Measurements from ENCODE around the gene PSMG3. TPM values are rescaled to one million over a fixed set of nuclear protein-coding genes. Genes with fewer than 3 reads are reported as not detected.

PSMG3 gene
- polyA plus RNA-seq (2011; rRNA removed), result 83.9 and 89.3 TPM in 2 replicates
- polyA plus RNA-seq (2012; cell fraction: cytosol; rRNA removed), result 158 and 161 TPM in 2 replicates
- polyA plus RNA-seq (2012; cell fraction: nucleus; rRNA removed), result 102 and 111 TPM in 2 replicates
- polyA plus RNA-seq (2017; fragmentation: RNase III; extraction: RNeasy Plus Mini Kit Qiagen cat#74134 plus additional on column Dnase treatment), result 75.9 to 81.0 TPM (median 78.3 TPM) in 3 replicates
- polyA minus RNA-seq (2011; rRNA and poly(A)+ RNA removed), result 22.6 and 32.9 TPM in 2 replicates

DNA sequence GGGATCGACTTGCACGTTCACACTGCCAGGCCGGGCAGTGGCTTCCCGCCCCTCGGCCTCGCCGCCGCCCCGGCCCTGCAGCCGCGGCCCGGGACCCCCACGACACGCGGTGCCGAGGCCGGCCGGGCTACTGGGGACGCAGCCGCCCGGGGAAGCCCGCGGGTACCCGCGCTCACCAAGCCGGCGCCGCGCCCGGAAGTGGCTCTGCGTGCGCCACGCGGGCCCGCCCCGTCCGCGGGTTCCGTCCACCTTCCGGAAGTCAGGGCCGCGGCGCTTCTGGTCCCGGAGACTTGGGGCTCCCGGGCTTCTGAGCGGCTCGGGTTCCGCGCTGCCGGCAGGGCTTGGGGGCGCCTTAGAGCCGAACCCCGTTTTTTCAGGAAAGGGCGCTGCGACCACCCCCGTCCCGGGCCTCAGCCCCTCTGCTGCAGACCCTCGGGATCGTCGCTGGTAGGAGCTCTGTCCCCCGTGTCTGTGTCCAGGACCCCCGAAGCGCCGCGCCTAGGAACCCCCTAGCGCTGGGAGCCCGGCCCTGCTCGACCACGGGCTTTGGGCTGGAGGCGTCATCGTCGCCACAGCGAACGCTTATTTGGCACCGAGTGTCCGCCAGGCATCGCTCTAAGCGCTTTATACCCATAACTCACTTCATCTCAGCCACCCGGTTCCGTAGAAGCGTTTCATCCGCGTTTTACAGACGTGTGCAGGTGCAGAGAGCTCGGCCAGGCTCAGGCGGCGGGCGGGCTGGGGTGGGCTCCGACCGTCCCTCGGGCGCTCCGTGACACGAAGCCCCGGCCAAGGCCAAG lies at the start of gene PSMG3:
Gene PSMG3, minus strand, starts transcription at position 200 of the 800 bp plus-strand sequence. CDS start 693 bp downstream, outside the sequence.
- 2% methylated on average over 53 of the region's 95 CpGs for WGBS (ENCODE audit: missing lambda C conversion rate)
- peak; percentile 92 to 93 for DNase-seq (ENCODE audit: low read depth in 1 of 2, low spot score in 1 of 2)
- Histone ChIP-seq H3K4me3 (peak within 1 kb of the TSS; percentile 83), H3K4me1 (peaks cover 44% of the 10 kb centered on the region), H3K4me2 (peak within 1 kb of the TSS; percentile 100), H3K9me3 (no peaks in the 10 kb centered on the region), H3K27ac (peak within 1 kb of the TSS; percentile 96 to 99)
- ATAC-seq, result peak; percentile 89 to 92
- FAIRE-seq, result no peak
- peak; percentile 86 to 96; a peak in 4 of 5 replicates for TF ChIP-seq JUN (IDR thresholded peaks at IDR 0.05)
- TF ChIP-seq, protein P1, sequence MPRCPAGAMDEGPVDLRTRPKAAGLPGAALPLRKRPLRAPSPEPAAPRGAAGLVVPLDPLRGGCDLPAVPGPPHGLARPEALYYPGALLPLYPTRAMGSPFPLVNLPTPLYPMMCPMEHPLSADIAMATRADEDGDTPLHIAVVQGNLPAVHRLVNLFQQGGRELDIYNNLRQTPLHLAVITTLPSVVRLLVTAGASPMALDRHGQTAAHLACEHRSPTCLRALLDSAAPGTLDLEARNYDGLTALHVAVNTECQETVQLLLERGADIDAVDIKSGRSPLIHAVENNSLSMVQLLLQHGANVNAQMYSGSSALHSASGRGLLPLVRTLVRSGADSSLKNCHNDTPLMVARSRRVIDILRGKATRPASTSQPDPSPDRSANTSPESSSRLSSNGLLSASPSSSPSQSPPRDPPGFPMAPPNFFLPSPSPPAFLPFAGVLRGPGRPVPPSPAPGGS (IDR thresholded peaks at IDR 0.05), result peak; percentile 82
- TF ChIP-seq SMC3 (IDR thresholded peaks at IDR 0.05), result 0 out of 3 replicates have a peak, but pooled peaks have one; percentile 16
- peak; percentile 80; the same call in 1 of the 2 replicates for TF ChIP-seq HMGXB4 (CRISPR knock-in tag; IDR thresholded peaks at IDR 0.05; ENCODE audit: borderline replicate concordance)
- TF ChIP-seq TFCP2L1 (CRISPR knock-in tag; IDR thresholded peaks at IDR 0.05), result peak; percentile 88; the same call in 1 of the 2 replicates
- peak; percentile 49; the same call in 1 of the 2 replicates for TF ChIP-seq PHF8 (IDR thresholded peaks at IDR 0.05; ENCODE audit: borderline replicate concordance, low read depth)
- TF ChIP-seq ZC3H11A (IDR thresholded peaks at IDR 0.05), result peak; percentile 4; the same call in 1 of the 2 replicates
- TF ChIP-seq HOXA7 (CRISPR knock-in tag; IDR thresholded peaks at IDR 0.05), result no peak
- TF ChIP-seq, protein P2, sequence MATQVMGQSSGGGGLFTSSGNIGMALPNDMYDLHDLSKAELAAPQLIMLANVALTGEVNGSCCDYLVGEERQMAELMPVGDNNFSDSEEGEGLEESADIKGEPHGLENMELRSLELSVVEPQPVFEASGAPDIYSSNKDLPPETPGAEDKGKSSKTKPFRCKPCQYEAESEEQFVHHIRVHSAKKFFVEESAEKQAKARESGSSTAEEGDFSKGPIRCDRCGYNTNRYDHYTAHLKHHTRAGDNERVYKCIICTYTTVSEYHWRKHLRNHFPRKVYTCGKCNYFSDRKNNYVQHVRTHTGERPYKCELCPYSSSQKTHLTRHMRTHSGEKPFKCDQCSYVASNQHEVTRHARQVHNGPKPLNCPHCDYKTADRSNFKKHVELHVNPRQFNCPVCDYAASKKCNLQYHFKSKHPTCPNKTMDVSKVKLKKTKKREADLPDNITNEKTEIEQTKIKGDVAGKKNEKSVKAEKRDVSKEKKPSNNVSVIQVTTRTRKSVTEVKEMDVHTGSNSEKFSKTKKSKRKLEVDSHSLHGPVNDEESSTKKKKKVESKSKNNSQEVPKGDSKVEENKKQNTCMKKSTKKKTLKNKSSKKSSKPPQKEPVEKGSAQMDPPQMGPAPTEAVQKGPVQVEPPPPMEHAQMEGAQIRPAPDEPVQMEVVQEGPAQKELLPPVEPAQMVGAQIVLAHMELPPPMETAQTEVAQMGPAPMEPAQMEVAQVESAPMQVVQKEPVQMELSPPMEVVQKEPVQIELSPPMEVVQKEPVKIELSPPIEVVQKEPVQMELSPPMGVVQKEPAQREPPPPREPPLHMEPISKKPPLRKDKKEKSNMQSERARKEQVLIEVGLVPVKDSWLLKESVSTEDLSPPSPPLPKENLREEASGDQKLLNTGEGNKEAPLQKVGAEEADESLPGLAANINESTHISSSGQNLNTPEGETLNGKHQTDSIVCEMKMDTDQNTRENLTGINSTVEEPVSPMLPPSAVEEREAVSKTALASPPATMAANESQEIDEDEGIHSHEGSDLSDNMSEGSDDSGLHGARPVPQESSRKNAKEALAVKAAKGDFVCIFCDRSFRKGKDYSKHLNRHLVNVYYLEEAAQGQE (IDR thresholded peaks at IDR 0.05), result no peak
- TF ChIP-seq, protein P3, sequence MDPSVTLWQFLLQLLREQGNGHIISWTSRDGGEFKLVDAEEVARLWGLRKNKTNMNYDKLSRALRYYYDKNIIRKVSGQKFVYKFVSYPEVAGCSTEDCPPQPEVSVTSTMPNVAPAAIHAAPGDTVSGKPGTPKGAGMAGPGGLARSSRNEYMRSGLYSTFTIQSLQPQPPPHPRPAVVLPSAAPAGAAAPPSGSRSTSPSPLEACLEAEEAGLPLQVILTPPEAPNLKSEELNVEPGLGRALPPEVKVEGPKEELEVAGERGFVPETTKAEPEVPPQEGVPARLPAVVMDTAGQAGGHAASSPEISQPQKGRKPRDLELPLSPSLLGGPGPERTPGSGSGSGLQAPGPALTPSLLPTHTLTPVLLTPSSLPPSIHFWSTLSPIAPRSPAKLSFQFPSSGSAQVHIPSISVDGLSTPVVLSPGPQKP (IDR thresholded peaks at IDR 0.05; ENCODE audit: low read depth, low read length), result 0 out of 2 replicates have a peak, but pooled peaks have one; percentile 45
- peak; percentile 9; the same call in 1 of the 2 replicates for TF ChIP-seq ATOH8 (CRISPR knock-in tag; IDR thresholded peaks at IDR 0.05; ENCODE audit: low read depth)
- no peak for TF ChIP-seq RFX5 (IDR thresholded peaks at IDR 0.05)
- no peak for TF ChIP-seq HEYL (CRISPR knock-in tag; IDR thresholded peaks at IDR 0.05)
- peak; percentile 86 for TF ChIP-seq MYC (IDR thresholded peaks at IDR 0.05; ENCODE audit: borderline replicate concordance, low read length)
- TF ChIP-seq POLR2A (IDR thresholded peaks at IDR 0.05; ENCODE audit: low read length), result peak; percentile 74
- TF ChIP-seq, protein P4, sequence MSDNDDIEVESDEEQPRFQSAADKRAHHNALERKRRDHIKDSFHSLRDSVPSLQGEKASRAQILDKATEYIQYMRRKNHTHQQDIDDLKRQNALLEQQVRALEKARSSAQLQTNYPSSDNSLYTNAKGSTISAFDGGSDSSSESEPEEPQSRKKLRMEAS (IDR thresholded peaks at IDR 0.05), result peak; percentile 78
- no peak for TF ChIP-seq MAZ (IDR thresholded peaks at IDR 0.05; ENCODE audit: borderline replicate concordance, low read depth, low read length)
- peak; percentile 37 for TF ChIP-seq CHD2 (IDR thresholded peaks at IDR 0.05; ENCODE audit: low read length, partially characterized antibody)
- TF ChIP-seq KDM5A (IDR thresholded peaks at IDR 0.05), result peak; percentile 73
- ChIA-PET POLR2A (no interaction called here), CTCF (interaction anchor here (1.0 to 1.7 kb wide), 3 partner anchors 9 to 12 kb away, joined by 3 to 8 read pairs (median 4); no protein-coding TSS in a partner anchor)
